Muscle layer of colon (tissue), 2 donors: ENCODE results near the gene GOLGA2.

Experiments
- H3K27ac ChIP-seq: one replicate; pipeline ENCODE4 v1.7.0; 2013; ENCODE audit warnings: low read depth, mild to moderate bottlenecking, low read length, moderate library complexity
- H3K27me3 ChIP-seq, 2 donors: one replicate each; pipeline ENCODE4 v1.7.0; 2013; ENCODE audit warnings: low read length in 2 of 2, mild to moderate bottlenecking in 2 of 2; ENCODE audit not compliant: insufficient read depth in 2 of 2, control insufficient read depth in 1 of 2
- H3K36me3 ChIP-seq: one replicate; pipeline ENCODE4 v1.7.0; 2013; ENCODE audit warnings: mild to moderate bottlenecking, low read length; ENCODE audit not compliant: insufficient read depth
- H3K4me1 ChIP-seq: one replicate; pipeline ENCODE4 v1.7.0; 2013; ENCODE audit warnings: mild to moderate bottlenecking, low read length; ENCODE audit not compliant: insufficient read depth
- H3K4me3 ChIP-seq, 2 donors: one replicate each; pipeline ENCODE4 v1.7.0; 2013; ENCODE audit warnings: low read length in 2 of 2, low read depth in 1 of 2, mild to moderate bottlenecking in 1 of 2, moderate library complexity in 1 of 2
- H3K9ac ChIP-seq: one replicate; pipeline ENCODE4 v1.7.0; 2013; ENCODE audit warnings: low read length
- H3K9me3 ChIP-seq: one replicate; pipeline ENCODE4 v1.7.0; 2013; ENCODE audit warnings: mild to moderate bottlenecking, low read length
- donor health status: abdominal sarcoma.
- donor health status: Adenocarcinoma of cecum.

Gene GOLGA2

GRCh38 chr9:128271112-128271511, 4.7 kb downstream of the GOLGA2 start:
- H3K27ac ChIP-seq, result no peak overlapping the region
- H3K4me3 ChIP-seq, result no peak overlapping the region
- H3K9ac ChIP-seq, result no peak overlapping the region
- no peaks in the 10 kb centered on the region for H3K9me3 ChIP-seq
- H3K27me3 ChIP-seq, result no peaks in the 10 kb centered on the region
- H3K4me1 ChIP-seq, result peaks cover 14% of the 10 kb centered on the region
- H3K36me3 ChIP-seq, result peaks cover 56% of the 10 kb centered on the region

- no peaks in the 10 kb centered on the region for H3K4me1 ChIP-seq
- no peak overlapping the region for H3K27ac ChIP-seq
- H3K9ac ChIP-seq, result no peak overlapping the region
- no peak overlapping the region for H3K4me3 ChIP-seq
- no peaks in the 10 kb centered on the region for H3K9me3 ChIP-seq
- no peaks in the 10 kb centered on the region for H3K27me3 ChIP-seq
- peaks cover 66% of the 10 kb centered on the region for H3K36me3 ChIP-seq
Measured at GRCh38 chr9:128266868-128267590, 8.8 kb downstream of the GOLGA2 start.

GRCh38 chr9:128265348-128265847, 10.4 kb downstream of the GOLGA2 start:
- H3K9ac ChIP-seq, result no peak overlapping the region
- H3K36me3 ChIP-seq, result peaks cover 69% of the 10 kb centered on the region
- no peaks in the 10 kb centered on the region for H3K9me3 ChIP-seq
- H3K4me3 ChIP-seq, result no peak overlapping the region
- no peak overlapping the region for H3K27ac ChIP-seq
- no peaks in the 10 kb centered on the region for H3K27me3 ChIP-seq
- no peaks in the 10 kb centered on the region for H3K4me1 ChIP-seq

GRCh38 chr9:128262687-128263086, 13.1 kb downstream of the GOLGA2 start:
- Histone ChIP-seq H3K27me3 (no peaks in the 10 kb centered on the region), H3K9ac (no peak overlapping the region), H3K27ac (no peak overlapping the region), H3K4me3 (no peak overlapping the region), H3K4me1 (no peaks in the 10 kb centered on the region), H3K36me3 (peaks cover 81% of the 10 kb centered on the region), H3K9me3 (no peaks in the 10 kb centered on the region)

GRCh38 chr9:128260340-128260739, 15.5 kb downstream of the GOLGA2 start:
- Histone ChIP-seq H3K4me3 (no peak overlapping the region), H3K4me1 (no peaks in the 10 kb centered on the region), H3K9me3 (no peaks in the 10 kb centered on the region), H3K36me3 (peaks cover 68% of the 10 kb centered on the region), H3K27ac (no peak overlapping the region), H3K9ac (no peak overlapping the region), H3K27me3 (no peaks in the 10 kb centered on the region)

GRCh38 chr9:128259156-128259555, 16.7 kb downstream of the GOLGA2 start:
- no peaks in the 10 kb centered on the region for H3K27me3 ChIP-seq
- peaks cover 61% of the 10 kb centered on the region for H3K36me3 ChIP-seq
- H3K4me3 ChIP-seq, result no peak overlapping the region
- no peaks in the 10 kb centered on the region for H3K9me3 ChIP-seq
- no peaks in the 10 kb centered on the region for H3K4me1 ChIP-seq
- H3K27ac ChIP-seq, result no peak overlapping the region
- H3K9ac ChIP-seq, result no peak overlapping the region

- no peak overlapping the region for H3K27ac ChIP-seq
- no peak overlapping the region for H3K4me3 ChIP-seq
- no peaks in the 10 kb centered on the region for H3K9me3 ChIP-seq
- no peak overlapping the region for H3K9ac ChIP-seq
- peaks cover 61% of the 10 kb centered on the region for H3K36me3 ChIP-seq
- H3K4me1 ChIP-seq, result no peaks in the 10 kb centered on the region
- peaks cover 0 to under 1% of the 10 kb centered on the region in 2 donors for H3K27me3 ChIP-seq
Measured at GRCh38 chr9:128258326-128258725, 17.5 kb downstream of the GOLGA2 start.

GRCh38 chr9:128257907-128258306, 17.9 kb downstream of the GOLGA2 start:
- Histone ChIP-seq H3K4me3 (no peak overlapping the region), H3K9me3 (no peaks in the 10 kb centered on the region), H3K4me1 (no peaks in the 10 kb centered on the region), H3K9ac (no peak overlapping the region), H3K36me3 (peaks cover 61% of the 10 kb centered on the region), H3K27me3 (peaks cover 0 to 3% of the 10 kb centered on the region in 2 donors), H3K27ac (no peak overlapping the region)

GRCh38 chr9:128257086-128257825, 18.6 kb downstream of the GOLGA2 start:
- H3K27ac ChIP-seq, result no peak overlapping the region
- no peak overlapping the region for H3K9ac ChIP-seq
- no peaks in the 10 kb centered on the region for H3K9me3 ChIP-seq
- peaks cover 54% of the 10 kb centered on the region for H3K36me3 ChIP-seq
- H3K27me3 ChIP-seq, result peaks cover 0 to 3% of the 10 kb centered on the region in 2 donors
- no peak overlapping the region for H3K4me3 ChIP-seq
- H3K4me1 ChIP-seq, result no peaks in the 10 kb centered on the region

- H3K27ac ChIP-seq, result no peak overlapping the region
- H3K27me3 ChIP-seq, result peaks cover 0 to 21% of the 10 kb centered on the region in 2 donors
- H3K36me3 ChIP-seq, result peaks cover 33% of the 10 kb centered on the region
- H3K9me3 ChIP-seq, result no peaks in the 10 kb centered on the region
- no peak overlapping the region for H3K9ac ChIP-seq
- no peaks in the 10 kb centered on the region for H3K4me1 ChIP-seq
- H3K4me3 ChIP-seq, result no peak overlapping the region
Measured at GRCh38 chr9:128254855-128255759, 20.7 kb downstream of the GOLGA2 start.

- peaks cover 25% of the 10 kb centered on the region for H3K36me3 ChIP-seq
- no peaks in the 10 kb centered on the region for H3K4me1 ChIP-seq
- no peak overlapping the region for H3K4me3 ChIP-seq
- peaks cover 0 to 26% of the 10 kb centered on the region in 2 donors for H3K27me3 ChIP-seq
- no peak overlapping the region for H3K27ac ChIP-seq
- no peaks in the 10 kb centered on the region for H3K9me3 ChIP-seq
- no peak overlapping the region for H3K9ac ChIP-seq
Measured at GRCh38 chr9:128254362-128254761, 21.4 kb downstream of the GOLGA2 start.
